Breast epithelium (tissue), 4 donors: ENCODE results near the gene CRAMP1. TPM values are rescaled to one million over a fixed set of nuclear protein-coding genes. Genes with fewer than 3 reads are reported as not detected.

Experiments
- DNase-seq, 2 donors: peaks; one replicate each; pipeline ENCODE4 v3.0.0-alpha.2; 2019; ENCODE audit warnings: low spot score in 2 of 2
- H3K27ac ChIP-seq, 2 donors: fragments of 200-600 bp; sonication (generic) in 1 of 2; one replicate each; pipeline ENCODE4 v1.5.1; 2016 to 2019; ENCODE audit warnings: mild to moderate bottlenecking in 1 of 2
- H3K27me3 ChIP-seq, 2 donors: fragments of 200-600 bp; sonication (generic) in 1 of 2; one replicate each; pipeline versions ENCODE4 v1.5.1 to v1.6.0; 2017 to 2019; ENCODE audit warnings: control low read depth in 1 of 2, mild to moderate bottlenecking in 1 of 2
- H3K36me3 ChIP-seq: fragments of 200-600 bp; one replicate; pipeline ENCODE4 v1.5.1; 2019
- H3K4me1 ChIP-seq, 2 donors: fragments of 200-600 bp; sonication (generic); one replicate each; pipeline ENCODE4 v1.5.1; 2016 to 2019; ENCODE audit warnings: control low read depth in 1 of 2
- H3K4me3 ChIP-seq, 3 donors: fragments of 200-600 bp; sonication (generic); 1 replicate in 2 of 3; 2 replicates in 1 of 3; pipeline ENCODE4 v1.5.1; 2016 to 2019; ENCODE audit warnings: mild to moderate bottlenecking in 3 of 3, moderate library complexity in 2 of 3
- H3K9me3 ChIP-seq, 2 donors: fragments of 200-600 bp; sonication (generic) in 1 of 2; one replicate each; pipeline ENCODE4 v1.5.1; 2016 to 2019; ENCODE audit warnings: control low read depth in 1 of 2
- CTCF ChIP-seq, 3 donors: fragments of 450-650 bp; IDR thresholded peaks; one replicate each; pipeline ENCODE4 v1.5.1; 2016 to 2017; ENCODE audit warnings: antibody characterized with exemption in 3 of 3, mild to moderate bottlenecking in 3 of 3, moderate library complexity in 3 of 3
- POLR2A ChIP-seq: fragments of 450-650 bp; IDR thresholded peaks from one replicate; pipeline ENCODE4 v1.6.1; 2016; ENCODE audit warnings: antibody characterized with exemption, mild to moderate bottlenecking, moderate library complexity
- POLR2AphosphoS5 ChIP-seq, 3 donors: sonication (generic); formaldehyde crosslinking; IDR thresholded peaks; one replicate each; pipeline ENCODE4 v1.6.1; 2017; ENCODE audit warnings: antibody characterized with exemption in 3 of 3
- intact Hi-C: fragments of 100-400 bp; cut with DNase I; formaldehyde crosslinking; loops from one replicate; pipeline ENCODE4 v1.15.1; 2023; ENCODE audit warnings: low total_unique reads
- total RNA-seq, 3 donors: library from RNA; depleted of rRNA; stranded (reverse); fragments of >200 nt; gene quantifications; one replicate each; pipeline ENCODE4 v1.1.0, GENCODE V29; 2016

The CRAMP1 gene
- total RNA-seq, 3 donors from 2014 or later, result 9.6 to 13.8 (median 10.8) TPM

- Histone ChIP-seq H3K4me3 (no peak overlapping the region), H3K27me3 (no peaks in the 10 kb centered on the region), H3K27ac (no peak overlapping the region), H3K4me1 (no peaks in the 10 kb centered on the region), H3K9me3 (no peaks in the 10 kb centered on the region), H3K36me3 (peaks cover 6% of the 10 kb centered on the region)
- DNase-seq, result no peak
- TF ChIP-seq POLR2AphosphoS5 (IDR thresholded peaks at IDR 0.05) (no peak), POLR2A (no peak)
- intact Hi-C loops, result no loop called here
Measured at GRCh38 chr16:1597154-1597553, 15.0 kb upstream of the CRAMP1 start.

GRCh38 chr16:1601031-1601430, 11.1 kb upstream of the CRAMP1 start:
- Histone ChIP-seq H3K9me3 (no peaks in the 10 kb centered on the region), H3K27me3 (no peaks in the 10 kb centered on the region), H3K4me1 (no peaks in the 10 kb centered on the region), H3K27ac (no peak overlapping the region), H3K36me3 (peaks cover 6% of the 10 kb centered on the region), H3K4me3 (no peak overlapping the region)
- no peak for TF ChIP-seq POLR2AphosphoS5 (IDR thresholded peaks at IDR 0.05)
- no peak for TF ChIP-seq POLR2A
- no peak for TF ChIP-seq CTCF (IDR thresholded peaks at IDR 0.05)
- intact Hi-C loops, result no loop called here
- DNase-seq, result no peak

GRCh38 chr16:1601489-1601888, 10.7 kb upstream of the CRAMP1 start:
- no peaks in the 10 kb centered on the region for H3K27me3 ChIP-seq
- TF ChIP-seq POLR2A, result no peak
- TF ChIP-seq POLR2AphosphoS5 (IDR thresholded peaks at IDR 0.05), result no peak
- TF ChIP-seq CTCF (IDR thresholded peaks at IDR 0.05), result no peak
- peaks cover 6% of the 10 kb centered on the region for H3K36me3 ChIP-seq
- H3K4me1 ChIP-seq, result no peaks in the 10 kb centered on the region
- H3K27ac ChIP-seq, result no peak overlapping the region
- H3K4me3 ChIP-seq, result no peak overlapping the region
- intact Hi-C loops, result no loop called here
- DNase-seq, result no peak
- no peaks in the 10 kb centered on the region for H3K9me3 ChIP-seq

GRCh38 chr16:1602285-1602684, 9.9 kb upstream of the CRAMP1 start:
- H3K4me3 ChIP-seq, result no peak overlapping the region
- intact Hi-C loops, result no loop called here

GRCh38 chr16:1606774-1607173, 5.4 kb upstream of the CRAMP1 start:
- Histone ChIP-seq H3K4me1 (no peaks in the 10 kb centered on the region), H3K9me3 (no peaks in the 10 kb centered on the region), H3K27ac (no peak overlapping the region), H3K27me3 (no peaks in the 10 kb centered on the region), H3K36me3 (peaks cover 1% of the 10 kb centered on the region), H3K4me3 (no peak overlapping the region)
- TF ChIP-seq POLR2AphosphoS5 (IDR thresholded peaks at IDR 0.05), result no peak
- no peak for TF ChIP-seq CTCF (IDR thresholded peaks at IDR 0.05)
- TF ChIP-seq POLR2A, result no peak
- DNase-seq, result no peak
- intact Hi-C loops, result no loop called here

More at GRCh38 chr16:1602285-1602684, 9.9 kb upstream of the CRAMP1 start:
- DNase-seq, result no peak
- H3K4me1 ChIP-seq, result no peaks in the 10 kb centered on the region
- H3K9me3 ChIP-seq, result no peaks in the 10 kb centered on the region
- TF ChIP-seq CTCF (IDR thresholded peaks at IDR 0.05), result no peak
- peak overlapping the region in 1 of 2 donors; percentile 7 for H3K27ac ChIP-seq
- peaks cover 6% of the 10 kb centered on the region for H3K36me3 ChIP-seq
- H3K27me3 ChIP-seq, result no peaks in the 10 kb centered on the region

GRCh38 chr16:1607971-1608370, 4.2 kb upstream of the CRAMP1 start:
- Histone ChIP-seq H3K9me3 (no peaks in the 10 kb centered on the region), H3K36me3 (no peaks in the 10 kb centered on the region), H3K27me3 (no peaks in the 10 kb centered on the region), H3K27ac (no peak overlapping the region), H3K4me3 (no peak overlapping the region), H3K4me1 (no peaks in the 10 kb centered on the region)
- TF ChIP-seq POLR2AphosphoS5 (IDR thresholded peaks at IDR 0.05) (no peak), CTCF (IDR thresholded peaks at IDR 0.05) (no peak), POLR2A (no peak)
- DNase-seq, result no peak
- intact Hi-C loops, result no loop called here
